Measurements from ENCODE around the gene NUDT21.

- no peak for TF ChIP-seq POLR2A (IDR thresholded peaks at IDR 0.05; ENCODE audit: low read depth, low read length)
- no peak for TF ChIP-seq TAF1 (IDR thresholded peaks at IDR 0.05; ENCODE audit: borderline replicate concordance, low read depth, low read length)
These were observed 17.7 kb upstream of the NUDT21 start for GRCh38 chr16:56468800-56469199.

Measured in GM12892 (cell line).